HepG2 (cell line): ENCODE measurements around the gene PDSS2. TPM values are rescaled to one million over a fixed set of nuclear protein-coding genes. Genes with fewer than 3 reads are reported as not detected.
A peak's percentile ranks its signal among the peaks of the same experiment; 100 is the strongest.

Experiments used
- ATAC-seq: fragments of 200-7000 bp; cut with Tn5 transposase; 3 replicates; pipeline ENCODE4 v1.9.1; 2020; ENCODE audit warnings: mild to moderate bottlenecking, moderate library complexity
- BruUV-seq: library from RNA; stranded (reverse); fragments of 400-500 nt; replicated peaks from 2 replicates; lab custom pipeline; 2021; lab: Mats Ljungman, UMichigan
- CTCF ChIA-PET: fragments of 300-600 bp; formaldehyde crosslinking; extraction: SDS; loops from one replicate; lab custom pipeline; 2021; ENCODE audit warnings: low total read pairs, inconsistent platforms, low intra/inter-chr PET ratio; lab: Yijun Ruan, JAX
- POLR2A ChIA-PET: fragments of 350-600 bp; sonication (Branson Sonifier 250); formaldehyde crosslinking; loops from one replicate; lab custom pipeline; 2020; ENCODE audit warnings: antibody characterized with exemption, inconsistent platforms; lab: Yijun Ruan, JAX
- DNase-seq: peaks from one replicate; pipeline ENCODE4 v3.0.0-alpha.2; 2015; ENCODE audit warnings: low spot score
- FAIRE-seq: peaks from 3 replicates; lab custom pipeline; 2011; peaks lifted over from hg19 to GRCh38; lab: Jason Lieb, UNC
- H2AFZ ChIP-seq: one replicate; pipeline ENCODE4 v1.6.1; 2011; ENCODE audit warnings: low read length, inconsistent platforms
- H3K27ac ChIP-seq: fragments of 300-600 bp; 3 replicates; pipeline ENCODE4 v1.8.0; 2011; ENCODE audit warnings: mixed run types, mild to moderate bottlenecking, mixed read lengths, low read length, inconsistent platforms; ENCODE audit not compliant: insufficient read depth; ENCODE audit errors: extremely low read length
- H3K27me3 ChIP-seq, 2 experiments: fragments of 200-600 bp in 1 of 2; 2 replicates in 1 of 2; 3 replicates in 1 of 2; pipeline versions ENCODE4 v1.6.0 to v1.8.0; 2011; ENCODE audit warnings: low read length in 2 of 2, mild to moderate bottlenecking in 2 of 2, moderate library complexity in 2 of 2, inconsistent platforms in 1 of 2; ENCODE audit not compliant: insufficient read depth in 2 of 2, control insufficient read depth in 1 of 2
- H3K36me3 ChIP-seq, 2 experiments: fragments of 200-600 bp in 1 of 2; replicated peaks in 1 of 2; 2 replicates in 1 of 2; 3 replicates in 1 of 2; pipeline versions ENCODE4 v1.5.1 to v1.8.0; 2011; ENCODE audit warnings: low read length in 2 of 2, inconsistent platforms in 1 of 2; ENCODE audit not compliant: insufficient read depth in 2 of 2, control insufficient read depth in 1 of 2
- H3K4me1 ChIP-seq: 2 replicates; pipeline ENCODE4 v1.5.1; 2012; ENCODE audit warnings: low read length, inconsistent platforms; ENCODE audit not compliant: insufficient read depth
- H3K4me2 ChIP-seq: 2 replicates; pipeline ENCODE4 v1.6.0; 2011; ENCODE audit warnings: low read depth, low read length, inconsistent platforms
- H3K4me3 ChIP-seq, 3 experiments: fragments of 200-600 bp in 1 of 3; sonication (generic), shearing (Covaris generic) in 1 of 3; replicated peaks in 1 of 3; 2 replicates each; pipeline ENCODE4 v1.5.1; 2011 to 2016; ENCODE audit warnings: low read length in 3 of 3, inconsistent platforms in 2 of 3, low read depth in 2 of 3, mild to moderate bottlenecking in 2 of 3, control low read depth in 1 of 3, mixed read lengths in 1 of 3; ENCODE audit not compliant: insufficient read depth in 1 of 3
- H3K79me2 ChIP-seq: one replicate; pipeline ENCODE4 v1.6.1; 2011; ENCODE audit warnings: low read length, inconsistent platforms; ENCODE audit not compliant: insufficient read depth
- H3K9ac ChIP-seq: 2 replicates; pipeline ENCODE4 v1.6.0; 2011; ENCODE audit warnings: mild to moderate bottlenecking, low read depth, low read length, inconsistent platforms; ENCODE audit not compliant: insufficient read depth
- H3K9me3 ChIP-seq: 2 replicates; pipeline ENCODE4 v1.5.1; 2012; ENCODE audit warnings: mild to moderate bottlenecking, low read length
- H4K20me1 ChIP-seq: 2 replicates; pipeline ENCODE4 v1.6.0; 2011; ENCODE audit warnings: inconsistent platforms, mild to moderate bottlenecking, low read length, moderate library complexity; ENCODE audit not compliant: insufficient read depth
- AGO1 ChIP-seq: fragments of 200-400 bp; formaldehyde crosslinking; IDR thresholded peaks from 2 replicates; pipeline ENCODE4 v1.6.1; 2017; ENCODE audit warnings: mild to moderate bottlenecking, low read depth, low read length, moderate library complexity; ENCODE audit not compliant: poor library complexity, severe bottlenecking
- EEA1 ChIP-seq: sonication (generic); formaldehyde crosslinking; IDR thresholded peaks from 2 replicates; pipeline ENCODE4 v1.5.1; 2020; ENCODE audit warnings: mild to moderate bottlenecking, missing genetic modification reagents, borderline replicate concordance
- MBNL3 ChIP-seq: fragments of 250-450 bp; sonication (Bioruptor Pico); conservative IDR thresholded peaks from 2 replicates; pipeline ENCODE4 v1.8.0; 2022; ENCODE audit warnings: mild to moderate bottlenecking, inconsistent platforms
- SALL2 ChIP-seq: sonication (generic); formaldehyde crosslinking; IDR thresholded peaks from 2 replicates; pipeline ENCODE4 v1.8.1; 2023; ENCODE audit warnings: mild to moderate bottlenecking, missing genetic modification reagents, inconsistent platforms
- SIN3A ChIP-seq: IDR thresholded peaks from 2 replicates; pipeline ENCODE4 v1.6.1; 2011; ENCODE audit warnings: low read depth, mild to moderate bottlenecking, control low read depth, low read length, borderline replicate concordance
- SRY ChIP-seq: sonication (generic); formaldehyde crosslinking; IDR thresholded peaks from 2 replicates; pipeline ENCODE4 v1.8.0; 2022; ENCODE audit warnings: mild to moderate bottlenecking, missing genetic modification reagents
- TGIF2 ChIP-seq: IDR thresholded peaks from 2 replicates; pipeline ENCODE4 v1.6.1; 2016; ENCODE audit warnings: control low read depth, missing compliant biosample characterization
- ZBTB7A ChIP-seq: sonication (generic); formaldehyde crosslinking; IDR thresholded peaks from 2 replicates; pipeline ENCODE4 v1.8.0; 2022; ENCODE audit warnings: mild to moderate bottlenecking, missing genetic modification reagents
- ZNF160 ChIP-seq: sonication (generic); formaldehyde crosslinking; IDR thresholded peaks from 2 replicates; pipeline ENCODE4 v1.8.0; 2022; ENCODE audit warnings: mild to moderate bottlenecking, inconsistent platforms, missing genetic modification reagents
- ZNF329 ChIP-seq: sonication (generic); formaldehyde crosslinking; IDR thresholded peaks from 2 replicates; pipeline ENCODE4 v1.9.0; 2021; ENCODE audit warnings: low read depth, mild to moderate bottlenecking, missing genetic modification reagents
- ZNF790 ChIP-seq: sonication (generic); formaldehyde crosslinking; IDR thresholded peaks from 2 replicates; pipeline ENCODE4 v1.8.0; 2022; ENCODE audit warnings: missing genetic modification reagents, mild to moderate bottlenecking, borderline replicate concordance
- WGBS: methylation state at CpG from one replicate; pipeline ENCODE4 v1.1.6; 2017; ENCODE audit warnings: low lambda C conversion rate; 5-methylcytosine and 5-hydroxymethylcytosine counted together
- in situ Hi-C: cut with HindIII; loops from 2 replicates; pipeline ENCODE4 v1.10.0; 2017; ENCODE audit warnings: low pct_unique_long_range_greater_than_20kb; ENCODE audit not compliant: extremely low pct_ligation_motif_present
- intact Hi-C: fragments of 100-400 bp; cut with micrococcal nuclease; formaldehyde crosslinking; loops from one replicate; pipeline ENCODE4 v1.10.0; 2022; ENCODE audit not compliant: unreplicated experiment
- polyA plus RNA-seq, 8 experiments: library from polyadenylated mRNA; depleted of rRNA in 3 of 8; stranded (reverse) in 7 of 8; unstranded in 1 of 8; fragments of >200 nt; fragmentation: Illumina TruSeq in 4 of 8; extraction: Trizol in 4 of 8; gene quantifications; 2 replicates each; pipeline versions ENCODE4 v1.2.1 to v1.2.3, GENCODE V29; 2011 to 2016; ENCODE audit warnings: low read depth in 4 of 8, missing spikeins in 1 of 8, mixed read lengths in 1 of 8; ENCODE audit not compliant: insufficient read depth in 1 of 8
- total RNA-seq, 5 experiments: library from RNA; depleted of rRNA; stranded (reverse); fragments of >200 nt; fragmentation: Illumina TruSeq; extraction: Trizol; gene quantifications; 2 replicates each; pipeline ENCODE4 v1.2.3, GENCODE V29; 2016; ENCODE audit warnings: low read depth in 1 of 5
- TF ChIP-seq, protein P1 (sequence below): sonication (generic); formaldehyde crosslinking; IDR thresholded peaks from 2 replicates; pipeline ENCODE4 v1.5.0; 2020; ENCODE audit warnings: mild to moderate bottlenecking, missing genetic modification reagents, borderline replicate concordance
- TF ChIP-seq, protein P2 (sequence below): sonication (generic); formaldehyde crosslinking; IDR thresholded peaks from 2 replicates; pipeline ENCODE4 v1.5.0; 2020; ENCODE audit warnings: mild to moderate bottlenecking, missing genetic modification reagents

PDSS2 gene
- total and polyA plus RNA-seq, 2 of the 13 experiments (the other 11 are each of a cell fraction or from before 2014, with no cell fraction given), result 16.2 to 17.0 TPM

DNA sequence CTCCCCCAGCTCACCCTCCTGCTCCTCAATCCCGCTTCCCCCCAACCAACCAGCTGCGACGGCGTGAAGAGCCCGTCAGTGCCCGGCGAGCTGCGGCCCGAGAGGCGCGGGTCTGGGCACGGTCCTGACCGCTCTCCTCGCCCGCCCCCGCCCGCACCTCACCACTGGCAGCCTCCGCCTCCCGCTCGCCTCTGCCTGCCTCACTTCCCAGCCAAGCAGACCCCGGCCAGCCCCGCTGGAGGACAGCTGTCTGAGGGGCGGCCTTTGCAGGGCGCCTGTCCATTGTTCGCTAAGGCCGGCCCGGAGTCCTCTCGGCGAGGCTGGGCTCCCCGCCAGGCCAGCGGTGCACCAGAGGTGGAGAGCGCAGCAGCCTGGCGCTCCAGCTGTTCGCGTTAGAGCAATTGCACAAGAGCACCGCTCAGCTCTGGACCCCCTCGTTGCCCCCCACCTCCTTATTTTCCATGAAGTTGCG, 31.8 kb upstream of the PDSS2 start:
- ChIA-PET CTCF (no interaction called here), POLR2A (interaction anchor here (1.6 to 4.9 kb wide), 2 partner anchors 32 to 49 kb away, joined by 5 to 50 read pairs; partner anchors contain the start of gene PDSS2)
- peak overlapping the region; percentile 83 for H3K9ac ChIP-seq
- DNase-seq (peak; percentile 27), ATAC-seq (peak; percentile 44), FAIRE-seq (no peak)
- peak overlapping the region; percentile 76 for H3K27ac ChIP-seq
- H4K20me1 ChIP-seq, result no peaks in the 10 kb centered on the region
- peak overlapping the region; percentile 79 for H3K4me2 ChIP-seq
- 0% methylated on average over 4 of the region's 38 CpGs for WGBS
- no peaks in the 10 kb centered on the region for H3K9me3 ChIP-seq
- intact Hi-C loops, result loop anchor here (10.0 kb wide), 1 partner anchor 176 kb away; no protein-coding TSS in a partner anchor
- no peak overlapping the region for H2AFZ ChIP-seq
- H3K79me2 ChIP-seq, result peaks cover 53% of the 10 kb centered on the region
- in situ Hi-C loops, result no loop called here
- no peaks in the 10 kb centered on the region for H3K36me3 ChIP-seq
- BruUV-seq, result no TSS peak
- H3K4me1 ChIP-seq, result peaks cover 48% of the 10 kb centered on the region
- H3K4me3 ChIP-seq, result peak overlapping the region; percentile 94 to 98 (median 96)
- H3K27me3 ChIP-seq, result no peaks in the 10 kb centered on the region; a peak in 2 of 5 replicates
- no peak for TF ChIP-seq ZBTB7A (CRISPR knock-in tag)
- no peak for TF ChIP-seq ZNF790 (CRISPR knock-in tag)
- TF ChIP-seq, protein P1, sequence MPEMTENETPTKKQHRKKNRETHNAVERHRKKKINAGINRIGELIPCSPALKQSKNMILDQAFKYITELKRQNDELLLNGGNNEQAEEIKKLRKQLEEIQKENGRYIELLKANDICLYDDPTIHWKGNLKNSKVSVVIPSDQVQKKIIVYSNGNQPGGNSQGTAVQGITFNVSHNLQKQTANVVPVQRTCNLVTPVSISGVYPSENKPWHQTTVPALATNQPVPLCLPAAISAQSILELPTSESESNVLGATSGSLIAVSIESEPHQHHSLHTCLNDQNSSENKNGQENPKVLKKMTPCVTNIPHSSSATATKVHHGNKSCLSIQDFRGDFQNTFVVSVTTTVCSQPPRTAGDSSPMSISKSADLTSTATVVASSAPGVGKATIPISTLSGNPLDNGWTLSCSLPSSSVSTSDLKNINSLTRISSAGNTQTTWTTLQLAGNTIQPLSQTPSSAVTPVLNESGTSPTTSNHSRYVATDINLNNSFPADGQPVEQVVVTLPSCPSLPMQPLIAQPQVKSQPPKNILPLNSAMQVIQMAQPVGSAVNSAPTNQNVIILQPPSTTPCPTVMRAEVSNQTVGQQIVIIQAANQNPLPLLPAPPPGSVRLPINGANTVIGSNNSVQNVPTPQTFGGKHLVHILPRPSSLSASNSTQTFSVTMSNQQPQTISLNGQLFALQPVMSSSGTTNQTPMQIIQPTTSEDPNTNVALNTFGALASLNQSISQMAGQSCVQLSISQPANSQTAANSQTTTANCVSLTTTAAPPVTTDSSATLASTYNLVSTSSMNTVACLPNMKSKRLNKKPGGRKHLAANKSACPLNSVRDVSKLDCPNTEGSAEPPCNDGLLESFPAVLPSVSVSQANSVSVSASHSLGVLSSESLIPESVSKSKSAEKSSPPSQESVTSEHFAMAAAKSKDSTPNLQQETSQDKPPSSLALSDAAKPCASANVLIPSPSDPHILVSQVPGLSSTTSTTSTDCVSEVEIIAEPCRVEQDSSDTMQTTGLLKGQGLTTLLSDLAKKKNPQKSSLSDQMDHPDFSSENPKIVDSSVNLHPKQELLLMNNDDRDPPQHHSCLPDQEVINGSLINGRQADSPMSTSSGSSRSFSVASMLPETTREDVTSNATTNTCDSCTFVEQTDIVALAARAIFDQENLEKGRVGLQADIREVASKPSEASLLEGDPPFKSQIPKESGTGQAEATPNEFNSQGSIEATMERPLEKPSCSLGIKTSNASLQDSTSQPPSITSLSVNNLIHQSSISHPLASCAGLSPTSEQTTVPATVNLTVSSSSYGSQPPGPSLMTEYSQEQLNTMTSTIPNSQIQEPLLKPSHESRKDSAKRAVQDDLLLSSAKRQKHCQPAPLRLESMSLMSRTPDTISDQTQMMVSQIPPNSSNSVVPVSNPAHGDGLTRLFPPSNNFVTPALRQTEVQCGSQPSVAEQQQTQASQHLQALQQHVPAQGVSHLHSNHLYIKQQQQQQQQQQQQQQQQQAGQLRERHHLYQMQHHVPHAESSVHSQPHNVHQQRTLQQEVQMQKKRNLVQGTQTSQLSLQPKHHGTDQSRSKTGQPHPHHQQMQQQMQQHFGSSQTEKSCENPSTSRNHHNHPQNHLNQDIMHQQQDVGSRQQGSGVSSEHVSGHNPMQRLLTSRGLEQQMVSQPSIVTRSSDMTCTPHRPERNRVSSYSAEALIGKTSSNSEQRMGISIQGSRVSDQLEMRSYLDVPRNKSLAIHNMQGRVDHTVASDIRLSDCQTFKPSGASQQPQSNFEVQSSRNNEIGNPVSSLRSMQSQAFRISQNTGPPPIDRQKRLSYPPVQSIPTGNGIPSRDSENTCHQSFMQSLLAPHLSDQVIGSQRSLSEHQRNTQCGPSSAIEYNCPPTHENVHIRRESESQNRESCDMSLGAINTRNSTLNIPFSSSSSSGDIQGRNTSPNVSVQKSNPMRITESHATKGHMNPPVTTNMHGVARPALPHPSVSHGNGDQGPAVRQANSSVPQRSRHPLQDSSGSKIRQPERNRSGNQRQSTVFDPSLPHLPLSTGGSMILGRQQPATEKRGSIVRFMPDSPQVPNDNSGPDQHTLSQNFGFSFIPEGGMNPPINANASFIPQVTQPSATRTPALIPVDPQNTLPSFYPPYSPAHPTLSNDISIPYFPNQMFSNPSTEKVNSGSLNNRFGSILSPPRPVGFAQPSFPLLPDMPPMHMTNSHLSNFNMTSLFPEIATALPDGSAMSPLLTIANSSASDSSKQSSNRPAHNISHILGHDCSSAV (CRISPR knock-in tag), result no peak
- TF ChIP-seq ZNF329 (CRISPR knock-in tag), result 0 out of 2 replicates have a peak, but pooled peaks have one; percentile 44
- TF ChIP-seq AGO1, result no peak
- TF ChIP-seq EEA1 (CRISPR knock-in tag), result 0 out of 2 replicates have a peak, but pooled peaks have one; percentile 28
- peak; percentile 38; the same call in 1 of the 2 replicates for TF ChIP-seq SIN3A
- no peak for TF ChIP-seq MBNL3 (CRISPR knock-in tag)
- TF ChIP-seq SRY (CRISPR knock-in tag), result peak; percentile 60; the same call in 1 of the 2 replicates
- no peak for TF ChIP-seq TGIF2 (CRISPR knock-in tag)
- TF ChIP-seq ZNF160 (CRISPR knock-in tag), result peak; percentile 33; the same call in 1 of the 2 replicates
- TF ChIP-seq SALL2, result 0 out of 2 replicates have a peak, but pooled peaks have one; percentile 36
- TF ChIP-seq, protein P2, sequence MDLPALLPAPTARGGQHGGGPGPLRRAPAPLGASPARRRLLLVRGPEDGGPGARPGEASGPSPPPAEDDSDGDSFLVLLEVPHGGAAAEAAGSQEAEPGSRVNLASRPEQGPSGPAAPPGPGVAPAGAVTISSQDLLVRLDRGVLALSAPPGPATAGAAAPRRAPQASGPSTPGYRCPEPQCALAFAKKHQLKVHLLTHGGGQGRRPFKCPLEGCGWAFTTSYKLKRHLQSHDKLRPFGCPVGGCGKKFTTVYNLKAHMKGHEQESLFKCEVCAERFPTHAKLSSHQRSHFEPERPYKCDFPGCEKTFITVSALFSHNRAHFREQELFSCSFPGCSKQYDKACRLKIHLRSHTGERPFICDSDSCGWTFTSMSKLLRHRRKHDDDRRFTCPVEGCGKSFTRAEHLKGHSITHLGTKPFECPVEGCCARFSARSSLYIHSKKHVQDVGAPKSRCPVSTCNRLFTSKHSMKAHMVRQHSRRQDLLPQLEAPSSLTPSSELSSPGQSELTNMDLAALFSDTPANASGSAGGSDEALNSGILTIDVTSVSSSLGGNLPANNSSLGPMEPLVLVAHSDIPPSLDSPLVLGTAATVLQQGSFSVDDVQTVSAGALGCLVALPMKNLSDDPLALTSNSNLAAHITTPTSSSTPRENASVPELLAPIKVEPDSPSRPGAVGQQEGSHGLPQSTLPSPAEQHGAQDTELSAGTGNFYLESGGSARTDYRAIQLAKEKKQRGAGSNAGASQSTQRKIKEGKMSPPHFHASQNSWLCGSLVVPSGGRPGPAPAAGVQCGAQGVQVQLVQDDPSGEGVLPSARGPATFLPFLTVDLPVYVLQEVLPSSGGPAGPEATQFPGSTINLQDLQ (CRISPR knock-in tag), result no peak
